Activated B cell treated with CpG ODN at 0.5 μM for 24 hours (primary cell): Measurements from ENCODE around the gene MTHFD2L. TPM values are rescaled to one million over a fixed set of nuclear protein-coding genes. Genes with fewer than 3 reads are reported as not detected.

ENCODE experiments used
- ATAC-seq: fragments of 200-7000 bp; cut with Tn5 transposase; one replicate; pipeline ENCODE4 v1.10.0; 2021; ENCODE audit warnings: low read depth, mild to moderate bottlenecking, moderate library complexity
- CTCF ChIA-PET: fragments of 350-600 bp; sonication (Branson Sonifier 250); formaldehyde crosslinking; loops from one replicate; lab custom pipeline; 2021; ENCODE audit warnings: antibody characterized with exemption; lab: Charles Lee
- POLR2A ChIA-PET: fragments of 350-600 bp; sonication (Branson Sonifier 250); formaldehyde crosslinking; loops from one replicate; lab custom pipeline; 2021; ENCODE audit warnings: antibody characterized with exemption; lab: Charles Lee
- DNase-seq: peaks from one replicate; pipeline ENCODE4 v3.0.0; 2022
- H3K27ac Mint-ChIP-seq: one replicate; pipeline ENCODE4 v1.8.0; 2020; ENCODE audit warnings: mixed read lengths
- H3K27me3 Mint-ChIP-seq: one replicate; pipeline ENCODE4 v1.8.0; 2021; ENCODE audit warnings: mixed read lengths
- H3K36me3 Mint-ChIP-seq: one replicate; pipeline ENCODE4 v1.8.0; 2021; ENCODE audit warnings: low read depth, mixed read lengths
- H3K4me1 Mint-ChIP-seq: one replicate; pipeline ENCODE4 v1.8.0; 2021; ENCODE audit warnings: mixed read lengths
- H3K4me3 Mint-ChIP-seq: one replicate; pipeline ENCODE4 v1.8.0; 2020; ENCODE audit warnings: mild to moderate bottlenecking, mixed read lengths
- H3K9me3 Mint-ChIP-seq: one replicate; pipeline ENCODE4 v1.8.0; 2020; ENCODE audit warnings: mixed read lengths
- CTCF ChIP-seq: fragments of 200-600 bp; IDR thresholded peaks from one replicate; pipeline ENCODE4 v1.8.0; 2022; ENCODE audit warnings: antibody characterized with exemption, mild to moderate bottlenecking
- intact Hi-C: fragments of 100-400 bp; cut with micrococcal nuclease; formaldehyde crosslinking; loops from one replicate; pipeline ENCODE4 v1.15.1; 2024
- total RNA-seq: library from RNA; stranded (reverse); gene quantifications from 2 replicates; pipeline ENCODE4 v1.2.3, GENCODE V29; 2022

Gene MTHFD2L
- total RNA-seq, 1 donor from 2014 or later: 14.3 TPM

DNA sequence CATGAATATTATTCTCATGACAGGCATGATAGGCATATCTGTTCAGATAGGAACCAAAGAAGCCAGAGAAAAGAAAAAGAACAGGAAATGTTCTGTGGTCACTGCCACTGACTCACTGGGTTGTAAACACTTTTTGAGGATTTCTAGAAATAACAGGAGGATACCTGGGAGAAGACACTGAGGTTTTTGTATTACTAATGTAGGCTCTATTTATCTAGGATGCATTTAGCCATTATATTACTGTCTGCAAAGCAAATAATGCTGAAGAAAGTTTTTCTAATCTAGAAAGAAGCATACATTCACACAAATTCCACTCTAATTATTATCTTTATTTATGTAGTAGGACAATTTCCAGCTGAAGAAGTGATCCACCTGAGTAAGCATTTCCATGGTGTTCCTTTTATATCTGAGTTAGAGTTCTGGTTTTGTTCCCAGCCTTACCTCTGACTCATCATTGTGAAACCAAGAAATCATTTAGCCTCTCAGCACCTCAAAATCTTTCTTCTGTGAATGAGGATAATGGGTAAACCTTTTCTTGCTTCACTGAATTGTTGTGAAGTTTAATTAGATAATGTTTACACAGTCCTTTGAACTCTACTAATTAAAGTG, 110.2 kb downstream of the MTHFD2L start:
- no peaks in the 10 kb centered on the region for H3K27me3 Mint-ChIP-seq
- CTCF ChIA-PET: no interaction called here
- no peak overlapping the region for H3K27ac Mint-ChIP-seq
- DNase-seq: no peak
- intact Hi-C loops: no loop called here
- H3K4me3 Mint-ChIP-seq: no peak overlapping the region
- no peaks in the 10 kb centered on the region for H3K36me3 Mint-ChIP-seq
- no peak for ATAC-seq
- H3K4me1 Mint-ChIP-seq: no peaks in the 10 kb centered on the region
- no peak for TF ChIP-seq CTCF
- no peaks in the 10 kb centered on the region for H3K9me3 Mint-ChIP-seq
- POLR2A ChIA-PET: no interaction called here

DNA sequence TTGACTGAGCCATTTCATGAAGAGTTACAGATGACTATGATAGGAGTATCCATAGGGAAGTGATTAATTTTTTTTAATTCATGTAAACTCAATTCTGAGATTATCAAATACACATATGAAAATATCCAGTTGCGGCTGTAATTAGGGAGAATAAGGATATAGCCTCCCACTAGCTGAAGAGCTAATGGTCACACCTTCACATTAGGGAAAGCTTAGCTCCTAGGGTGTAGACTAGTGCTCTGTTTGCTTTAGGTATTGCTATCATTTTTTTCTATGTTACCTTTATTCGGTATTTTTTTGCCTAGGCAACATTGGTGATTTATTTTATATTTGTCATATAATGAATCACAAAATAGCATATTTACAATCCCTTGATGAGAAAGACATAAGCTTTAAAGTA, 110.7 kb downstream of the MTHFD2L start:
- Mint-ChIP-seq H3K4me3 (no peak overlapping the region), H3K36me3 (no peaks in the 10 kb centered on the region), H3K9me3 (no peaks in the 10 kb centered on the region), H3K4me1 (no peaks in the 10 kb centered on the region), H3K27me3 (no peaks in the 10 kb centered on the region), H3K27ac (no peak overlapping the region)
- ATAC-seq (no peak), DNase-seq (no peak)
- CTCF ChIA-PET: no interaction called here
- POLR2A ChIA-PET: no interaction called here
- intact Hi-C loops: no loop called here
- no peak for TF ChIP-seq CTCF

GRCh38 chr4:74278490-74278889, 120.6 kb downstream of the MTHFD2L start:
- H3K4me3 Mint-ChIP-seq: no peak overlapping the region
- TF ChIP-seq CTCF: no peak
- CTCF ChIA-PET: no interaction called here
- intact Hi-C loops: no loop called here
- ATAC-seq (no peak), DNase-seq (no peak)
- H3K27ac Mint-ChIP-seq: no peak overlapping the region
- H3K36me3 Mint-ChIP-seq: no peaks in the 10 kb centered on the region
- no peaks in the 10 kb centered on the region for H3K27me3 Mint-ChIP-seq
- H3K4me1 Mint-ChIP-seq: no peaks in the 10 kb centered on the region
- POLR2A ChIA-PET: no interaction called here
- H3K9me3 Mint-ChIP-seq: no peaks in the 10 kb centered on the region

DNA sequence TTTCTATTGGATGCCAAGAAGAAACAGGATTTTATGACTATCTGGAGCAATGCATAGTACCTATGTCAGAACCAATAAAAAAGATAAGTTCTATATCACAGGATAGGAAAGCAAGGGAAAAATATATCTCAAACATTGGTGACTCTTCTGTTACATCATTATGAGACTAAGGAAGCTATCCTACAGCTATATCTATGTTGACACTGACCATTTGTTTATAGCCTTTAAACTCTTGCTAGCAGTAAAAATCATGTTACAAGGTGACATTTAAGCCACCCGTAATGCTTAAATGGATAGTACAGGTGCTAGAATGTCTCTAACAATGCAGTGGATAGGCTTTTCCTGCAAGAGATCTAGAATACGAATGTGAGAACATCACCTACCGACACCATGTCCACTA, 121.8 kb downstream of the MTHFD2L start:
- no peak for TF ChIP-seq CTCF
- ATAC-seq: no peak
- Mint-ChIP-seq H3K9me3 (no peaks in the 10 kb centered on the region), H3K27ac (no peak overlapping the region), H3K36me3 (no peaks in the 10 kb centered on the region), H3K4me1 (no peaks in the 10 kb centered on the region), H3K27me3 (no peaks in the 10 kb centered on the region), H3K4me3 (no peak overlapping the region)
- no peak for DNase-seq
- POLR2A ChIA-PET: no interaction called here
- CTCF ChIA-PET: no interaction called here
- intact Hi-C loops: no loop called here

- Mint-ChIP-seq H3K4me1 (no peaks in the 10 kb centered on the region), H3K4me3 (no peak overlapping the region), H3K27ac (no peak overlapping the region), H3K36me3 (no peaks in the 10 kb centered on the region), H3K9me3 (no peaks in the 10 kb centered on the region), H3K27me3 (no peaks in the 10 kb centered on the region)
- ATAC-seq (no peak), DNase-seq (no peak)
- TF ChIP-seq CTCF: no peak
- ChIA-PET CTCF (no interaction called here), POLR2A (no interaction called here)
- intact Hi-C loops: no loop called here
These were observed 125.0 kb downstream of the MTHFD2L start for GRCh38 chr4:74282926-74283325.
